Measurements from ENCODE around the gene PAPOLG.

The PAPOLG gene

DNA sequence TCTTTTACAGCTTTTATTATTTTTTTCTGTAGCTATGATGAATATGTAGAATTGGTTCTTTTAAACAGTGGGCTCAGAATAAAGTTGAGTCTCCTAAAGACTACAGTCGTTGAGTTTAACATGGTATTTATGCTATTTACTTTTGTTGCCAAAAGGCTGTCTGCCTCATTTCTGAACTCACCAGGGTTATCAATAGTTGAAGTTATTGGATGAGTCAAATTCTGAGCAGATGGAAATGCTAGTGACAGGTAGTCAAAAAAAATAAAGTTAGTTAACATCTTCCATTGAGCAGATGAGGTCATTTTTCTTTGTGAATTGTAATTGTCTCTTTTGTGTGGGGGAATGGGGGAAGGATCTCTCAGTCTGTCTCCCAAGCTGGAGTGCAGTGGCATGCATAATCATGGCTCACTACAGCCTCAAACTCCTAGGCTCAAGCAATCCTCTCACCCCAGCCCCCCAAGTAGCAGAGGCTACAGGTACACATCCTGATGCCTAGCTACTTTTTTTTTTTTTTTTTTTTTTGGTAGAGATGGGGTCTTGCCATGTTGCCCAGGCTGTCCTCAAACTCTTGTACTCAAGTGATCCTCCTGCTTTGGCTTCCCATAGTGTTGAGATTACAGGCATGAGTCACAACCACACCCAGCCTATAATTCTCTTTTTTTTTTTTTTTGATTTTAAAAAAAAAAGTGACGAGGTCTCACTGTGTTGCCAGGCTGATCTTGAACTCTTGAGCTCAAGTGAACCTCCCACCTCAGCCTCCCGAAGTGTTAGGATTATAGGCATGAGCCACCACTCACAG, 8.9 kb downstream of the PAPOLG start:
- in situ Hi-C loops (cut with HindIII; ENCODE audit: low sequenced_read_pairs), result loop anchor here (25.0 kb wide), 1 partner anchor 247 kb away; the partner anchor contains the start of genes PEX13 and PUS10
- DNase-seq (ENCODE audit: low read depth), result no peak

DNA sequence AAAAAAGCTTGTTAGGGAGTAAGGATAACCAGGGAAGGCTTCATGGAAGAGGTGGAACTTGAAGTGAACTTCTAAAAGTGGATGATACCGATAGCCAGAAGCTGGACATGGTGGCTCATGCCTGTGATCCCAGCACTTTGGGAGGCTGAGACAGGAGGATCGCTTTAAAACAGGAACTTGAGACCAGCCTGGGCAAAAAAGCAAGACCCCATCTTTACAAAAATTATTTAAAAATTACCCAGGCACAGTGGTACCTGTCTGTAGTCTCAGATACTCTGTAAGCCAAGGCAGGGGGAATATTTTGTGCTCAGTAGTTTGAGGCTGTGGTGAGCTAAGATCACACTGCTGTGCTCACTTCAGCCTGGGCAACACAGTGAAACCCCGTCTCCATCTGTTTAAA, 10.2 kb downstream of the PAPOLG start:
- no peak for DNase-seq (ENCODE audit: low read depth)
- no peak overlapping the region for H3K4me3 ChIP-seq (ENCODE audit: low read depth, low read length)
- TF ChIP-seq, protein P1, sequence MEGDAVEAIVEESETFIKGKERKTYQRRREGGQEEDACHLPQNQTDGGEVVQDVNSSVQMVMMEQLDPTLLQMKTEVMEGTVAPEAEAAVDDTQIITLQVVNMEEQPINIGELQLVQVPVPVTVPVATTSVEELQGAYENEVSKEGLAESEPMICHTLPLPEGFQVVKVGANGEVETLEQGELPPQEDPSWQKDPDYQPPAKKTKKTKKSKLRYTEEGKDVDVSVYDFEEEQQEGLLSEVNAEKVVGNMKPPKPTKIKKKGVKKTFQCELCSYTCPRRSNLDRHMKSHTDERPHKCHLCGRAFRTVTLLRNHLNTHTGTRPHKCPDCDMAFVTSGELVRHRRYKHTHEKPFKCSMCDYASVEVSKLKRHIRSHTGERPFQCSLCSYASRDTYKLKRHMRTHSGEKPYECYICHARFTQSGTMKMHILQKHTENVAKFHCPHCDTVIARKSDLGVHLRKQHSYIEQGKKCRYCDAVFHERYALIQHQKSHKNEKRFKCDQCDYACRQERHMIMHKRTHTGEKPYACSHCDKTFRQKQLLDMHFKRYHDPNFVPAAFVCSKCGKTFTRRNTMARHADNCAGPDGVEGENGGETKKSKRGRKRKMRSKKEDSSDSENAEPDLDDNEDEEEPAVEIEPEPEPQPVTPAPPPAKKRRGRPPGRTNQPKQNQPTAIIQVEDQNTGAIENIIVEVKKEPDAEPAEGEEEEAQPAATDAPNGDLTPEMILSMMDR (IDR thresholded peaks at IDR 0.05; ENCODE audit: low read depth, low read length, missing control alignments), result no peak
- in situ Hi-C loops (cut with HindIII; ENCODE audit: low sequenced_read_pairs), result loop anchor here (25.0 kb wide), 1 partner anchor 246 kb away; the partner anchor contains the start of genes PEX13 and PUS10

More for the DNA sequence above, 8.9 kb downstream of the PAPOLG start:
- no peak overlapping the region for H3K4me3 ChIP-seq (ENCODE audit: low read depth, low read length)
- TF ChIP-seq, protein P1 (IDR thresholded peaks at IDR 0.05; ENCODE audit: low read depth, low read length, missing control alignments), result no peak

DNA sequence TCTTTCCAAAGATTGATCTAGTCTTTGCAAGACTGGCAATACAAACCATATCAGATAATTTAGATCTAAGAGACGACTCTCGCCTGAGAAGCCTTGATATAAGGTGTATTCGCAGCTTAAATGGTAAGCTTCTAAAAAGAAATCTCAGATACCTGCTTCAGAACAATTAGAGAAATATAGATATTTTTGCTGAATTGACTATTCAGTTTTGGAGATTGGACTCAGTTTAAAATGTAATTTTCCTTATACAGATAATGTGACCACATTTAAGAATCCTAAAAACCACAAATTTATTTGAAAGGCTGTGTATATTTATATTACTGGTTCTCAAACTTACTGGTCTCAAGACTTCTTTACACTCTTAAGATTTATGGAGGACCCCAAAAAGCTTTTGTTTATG, 15.4 kb downstream of the PAPOLG start:
- DNase-seq (ENCODE audit: low read depth), result no peak
- in situ Hi-C loops (cut with HindIII; ENCODE audit: low sequenced_read_pairs), result loop anchor here (25.0 kb wide), 1 partner anchor 241 kb away; the partner anchor contains the start of genes PEX13 and PUS10
- H3K4me3 ChIP-seq (ENCODE audit: low read depth, low read length), result no peak overlapping the region
- TF ChIP-seq, protein P1 (IDR thresholded peaks at IDR 0.05; ENCODE audit: low read depth, low read length, missing control alignments), result no peak

DNA sequence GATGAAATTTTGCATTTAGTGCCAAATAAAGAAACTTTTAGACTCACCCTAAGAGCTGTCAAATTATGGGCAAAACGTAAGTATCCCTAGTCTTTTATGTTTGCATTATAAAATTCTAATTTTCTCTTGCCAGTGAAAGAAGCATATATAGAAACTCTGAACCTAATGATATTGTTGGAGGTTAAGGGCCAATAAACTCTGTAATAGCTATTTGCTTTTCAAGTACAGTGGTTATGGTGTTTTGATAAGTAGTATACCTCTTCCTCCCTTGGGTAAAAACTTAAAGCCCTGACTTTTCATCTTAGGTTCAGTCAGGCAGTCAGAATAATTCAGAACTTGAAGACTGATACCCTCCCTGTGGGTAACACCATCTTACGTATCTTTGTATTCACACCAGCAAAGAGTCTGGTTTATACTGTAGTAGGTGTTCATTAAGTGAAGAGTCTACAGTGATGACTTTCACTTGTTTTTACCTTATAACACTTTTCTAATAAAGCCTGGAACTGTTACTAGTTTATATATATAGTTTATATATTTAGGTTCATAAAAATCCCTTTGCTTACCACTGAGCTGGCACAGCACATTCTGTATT, 19.1 kb downstream of the PAPOLG start:
- in situ Hi-C loops (cut with HindIII; ENCODE audit: low sequenced_read_pairs), result no loop called here
- no peak for DNase-seq (ENCODE audit: low read depth)
- TF ChIP-seq, protein P1 (IDR thresholded peaks at IDR 0.05; ENCODE audit: low read depth, low read length, missing control alignments), result no peak
- H3K4me3 ChIP-seq (ENCODE audit: low read depth, low read length), result no peak overlapping the region

DNA sequence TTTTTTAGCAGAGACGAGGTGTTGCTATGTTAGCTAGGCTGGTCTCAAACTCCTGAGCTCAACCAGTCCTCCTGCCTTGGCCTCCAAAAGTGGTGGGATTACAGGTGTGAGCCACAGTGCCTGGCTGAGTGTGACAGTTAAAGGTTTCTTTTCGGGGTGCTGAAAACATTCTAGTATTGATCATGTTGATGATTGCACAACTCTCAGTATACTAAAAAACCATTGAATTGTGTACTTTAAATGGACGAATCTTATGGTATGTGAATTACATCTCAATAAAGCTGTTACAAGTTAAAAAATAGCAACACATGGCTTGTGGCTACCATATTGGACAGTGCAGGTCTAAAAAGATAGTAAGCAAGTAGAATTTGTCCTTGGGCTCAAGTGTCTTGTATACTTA, 22.3 kb downstream of the PAPOLG start:
- TF ChIP-seq, protein P1 (IDR thresholded peaks at IDR 0.05; ENCODE audit: low read depth, low read length, missing control alignments), result no peak
- in situ Hi-C loops (cut with HindIII; ENCODE audit: low sequenced_read_pairs), result no loop called here
- H3K4me3 ChIP-seq (ENCODE audit: low read depth, low read length), result no peak overlapping the region
- DNase-seq (ENCODE audit: low read depth), result no peak

DNA sequence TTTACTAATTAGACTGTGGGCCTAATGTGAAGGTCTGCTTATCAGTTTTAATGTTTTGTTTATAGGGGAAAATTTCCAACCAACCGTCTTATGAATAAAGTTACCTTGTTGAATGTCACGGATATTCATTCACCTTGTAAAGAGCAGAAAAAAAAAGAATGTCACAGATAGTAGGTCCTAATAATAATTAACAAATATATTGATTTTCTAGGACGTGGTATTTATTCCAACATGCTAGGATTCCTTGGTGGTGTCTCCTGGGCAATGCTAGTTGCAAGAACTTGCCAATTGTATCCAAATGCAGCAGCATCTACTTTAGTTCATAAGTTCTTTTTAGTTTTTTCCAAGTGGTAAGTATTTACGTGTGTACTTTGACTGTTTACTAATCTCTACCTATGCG, 23.4 kb downstream of the PAPOLG start:
- no peak for DNase-seq (ENCODE audit: low read depth)
- TF ChIP-seq, protein P1 (IDR thresholded peaks at IDR 0.05; ENCODE audit: low read depth, low read length, missing control alignments), result no peak
- in situ Hi-C loops (cut with HindIII; ENCODE audit: low sequenced_read_pairs), result no loop called here
- H3K4me3 ChIP-seq (ENCODE audit: low read depth, low read length), result no peak overlapping the region
